Brain pericyte (primary cell): ENCODE measurements around the gene GPC2.

ENCODE experiments used
- DNase-seq: peaks from one replicate; pipeline ENCODE4 v3.0.0-alpha.2; 2012; ENCODE audit warnings: low read depth, low spot score

The GPC2 gene

DNA sequence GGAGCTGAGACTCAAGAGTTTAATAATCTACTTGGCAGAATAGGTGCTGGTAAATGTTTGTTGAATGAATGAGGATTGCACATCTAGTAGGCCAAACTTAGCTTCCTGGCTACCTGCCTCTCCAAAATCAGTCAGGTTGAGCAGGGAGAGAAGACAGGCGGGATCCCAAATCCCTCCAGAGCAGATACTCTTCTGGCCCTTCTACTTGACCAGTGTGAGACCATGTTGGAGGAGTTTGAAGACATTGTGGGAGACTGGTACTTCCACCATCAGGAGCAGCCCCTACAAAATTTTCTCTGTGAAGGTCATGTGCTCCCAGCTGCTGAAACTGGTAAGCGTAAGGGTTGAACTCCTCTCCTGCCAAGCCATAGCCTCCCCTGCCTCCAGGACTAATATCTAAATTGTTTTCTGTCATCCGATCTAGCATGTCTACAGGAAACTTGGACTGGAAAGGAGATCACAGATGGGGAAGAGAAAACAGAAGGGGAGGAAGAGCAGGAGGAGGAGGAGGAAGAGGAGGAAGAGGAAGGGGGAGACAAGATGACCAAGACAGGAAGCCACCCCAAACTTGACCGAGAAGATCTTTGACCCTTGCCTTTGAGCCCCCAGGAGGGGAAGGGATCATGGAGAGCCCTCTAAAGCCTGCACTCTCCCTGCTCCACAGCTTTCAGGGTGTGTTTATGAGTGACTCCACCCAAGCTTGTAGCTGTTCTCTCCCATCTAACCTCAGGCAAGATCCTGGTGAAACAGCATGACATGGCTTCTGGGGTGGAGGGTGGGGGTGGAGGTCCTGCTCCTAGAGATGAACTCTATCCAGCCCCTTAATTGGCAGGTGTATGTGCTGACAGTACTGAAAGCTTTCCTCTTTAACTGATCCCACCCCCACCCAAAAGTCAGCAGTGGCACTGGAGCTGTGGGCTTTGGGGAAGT lies 52.6 kb downstream of the GPC2 start:
- no peak for DNase-seq

DNA sequence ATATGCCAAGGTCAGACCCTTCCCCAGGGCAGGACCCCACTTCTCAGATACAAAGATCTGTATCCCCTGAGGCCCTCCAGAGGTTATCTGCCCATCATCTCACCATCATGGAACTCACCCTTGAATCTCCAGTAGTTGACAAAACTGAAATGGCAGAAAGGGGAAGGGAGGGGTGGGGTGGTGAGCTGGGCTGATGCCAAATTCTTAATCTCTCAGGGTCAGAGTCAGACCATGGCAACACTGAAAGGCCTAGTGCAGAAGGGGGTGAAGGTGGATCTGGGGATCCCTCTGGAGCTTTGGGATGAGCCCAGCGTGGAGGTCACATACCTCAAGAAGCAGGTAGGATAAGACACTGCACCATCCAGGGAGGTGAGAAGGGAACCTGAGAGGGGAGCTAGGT lies 54.6 kb downstream of the GPC2 start:
- no peak for DNase-seq

DNA sequence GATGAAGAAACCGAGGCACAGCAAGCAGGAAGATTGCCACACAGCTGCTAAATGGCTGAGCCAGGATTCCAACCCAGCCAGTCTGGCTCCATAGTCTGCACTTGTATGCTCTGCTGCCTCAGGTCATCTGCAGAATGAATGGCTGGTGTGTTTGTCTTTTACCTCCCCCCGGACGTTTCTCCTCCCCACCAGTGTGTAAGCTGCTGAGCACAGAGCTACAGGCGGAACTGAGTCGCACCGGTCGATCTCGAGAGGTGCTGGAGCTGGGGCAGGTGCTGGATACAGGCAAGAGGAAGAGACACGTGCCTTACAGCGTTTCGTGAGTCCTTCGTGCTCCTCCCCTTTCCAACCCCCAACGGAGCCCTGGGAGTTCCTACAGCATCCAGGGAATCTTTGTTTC lies 55.1 kb downstream of the GPC2 start:
- DNase-seq = no peak

DNA sequence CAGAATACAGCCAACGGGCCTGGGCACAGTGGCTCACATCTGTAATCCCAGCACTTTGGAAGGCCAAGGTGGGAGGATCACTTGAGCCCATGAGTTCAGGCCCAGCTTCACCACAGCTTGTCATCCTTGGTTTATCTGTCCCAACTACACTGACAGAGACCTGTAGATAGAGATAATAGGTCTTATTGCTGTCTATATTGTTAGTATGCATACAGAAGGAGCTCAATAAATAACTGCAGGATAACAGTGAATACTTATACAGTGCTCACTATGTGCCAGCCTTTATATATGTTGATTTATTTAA lies 56.5 kb downstream of the GPC2 start:
- DNase-seq = no peak

DNA sequence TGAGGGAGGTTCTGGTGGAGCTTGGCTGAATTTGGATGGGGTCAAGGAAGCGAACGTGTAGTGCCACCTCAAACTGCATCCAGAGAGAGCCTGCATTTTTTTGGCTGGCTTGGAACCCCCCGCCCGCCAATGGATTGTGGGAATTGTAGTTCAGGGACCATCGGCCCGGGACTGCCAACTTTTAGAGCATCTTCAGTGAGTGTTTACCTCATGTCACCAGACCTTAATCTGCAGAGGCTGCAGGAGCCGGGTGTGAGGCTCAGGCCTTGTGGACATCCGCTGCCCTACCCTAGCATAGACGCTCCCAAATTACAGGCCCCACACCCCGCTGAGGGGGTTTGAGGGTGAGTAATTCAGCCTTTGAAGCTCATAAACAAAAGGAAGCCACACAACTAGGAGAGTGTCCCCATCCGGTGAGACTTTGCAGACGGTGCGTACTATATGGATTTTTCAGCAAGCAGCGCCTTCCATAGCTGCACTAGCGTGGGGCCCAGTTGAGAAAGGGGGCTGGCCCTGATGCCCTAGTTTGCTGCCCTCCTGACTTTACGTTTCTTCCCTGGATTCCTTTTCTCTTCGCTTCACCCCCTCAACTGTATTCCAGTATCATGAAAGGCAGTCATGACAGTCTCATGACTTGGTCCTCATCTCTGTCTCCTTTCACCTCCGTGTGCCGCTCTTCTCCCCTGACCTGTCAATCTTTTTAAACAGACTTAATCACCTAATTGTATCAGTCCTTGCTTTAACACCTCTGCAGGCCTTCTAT lies 57.0 kb downstream of the GPC2 start:
- no peak for DNase-seq
